K562 (cell line): Measurements from ENCODE around the gene GAB1. TPM values are rescaled to one million over a fixed set of nuclear protein-coding genes. Genes with fewer than 3 reads are reported as not detected.

Source experiments
- ATAC-seq: fragments of 200-7000 bp; cut with Tn5 transposase; 3 replicates; pipeline ENCODE4 v1.9.1; 2020; ENCODE audit warnings: moderate library complexity
- BruUV-seq: library from RNA; stranded (reverse); fragments of 400-500 nt; replicated peaks from 2 replicates; lab custom pipeline; 2021; lab: Mats Ljungman, UMichigan
- CTCF ChIA-PET: fragments of 300-600 bp; formaldehyde crosslinking; extraction: SDS; loops from one replicate; lab custom pipeline; 2021; ENCODE audit warnings: low intra/inter-chr PET ratio; lab: Yijun Ruan, JAX
- POLR2A ChIA-PET: fragments of 300-600, 350-650 bp; sonication (Branson Sonifier 250); formaldehyde crosslinking; extraction: SDS; loops from one replicate; lab custom pipeline; 2021; ENCODE audit warnings: antibody characterized with exemption, inconsistent platforms; lab: Yijun Ruan, JAX
- DNase-seq, 4 experiments: peaks; one replicate each; pipeline versions ENCODE4 v3.0.0 to v3.0.0-alpha.2; 2011 to 2018; ENCODE audit warnings: low spot score in 3 of 4, mixed read lengths in 3 of 4; ENCODE audit errors: extremely low read depth in 1 of 4
- FAIRE-seq: peaks from 2 replicates; lab custom pipeline; 2011; peaks lifted over from hg19 to GRCh38; lab: Jason Lieb, UNC
- H2AFZ ChIP-seq: 2 replicates; pipeline ENCODE4 v1.6.0; 2011; ENCODE audit warnings: low read depth, low read length, control low read depth, inconsistent platforms
- H3K27ac ChIP-seq: fragments of 200-600 bp; 3 replicates; pipeline ENCODE4 v1.8.0; 2011; ENCODE audit warnings: low read depth, mild to moderate bottlenecking, control low read depth, inconsistent platforms, low read length, moderate library complexity, mixed read lengths; ENCODE audit errors: extremely low read depth
- H3K27me3 ChIP-seq, 2 experiments: fragments of 300-600 bp in 1 of 2; 2 replicates in 1 of 2; 3 replicates in 1 of 2; pipeline versions ENCODE4 v1.6.0 to v1.8.0; 2011; ENCODE audit warnings: inconsistent platforms in 2 of 2, low read length in 2 of 2, mild to moderate bottlenecking in 1 of 2, mixed read lengths in 1 of 2, moderate library complexity in 1 of 2; ENCODE audit not compliant: control insufficient read depth in 2 of 2, insufficient read depth in 2 of 2
- H3K36me3 ChIP-seq: fragments of 300-600 bp; 3 replicates; pipeline ENCODE4 v1.8.0; 2011; ENCODE audit warnings: mild to moderate bottlenecking, low read length, inconsistent platforms; ENCODE audit not compliant: control insufficient read depth, insufficient read depth
- H3K4me1 ChIP-seq, 2 experiments: fragments of 200-600 bp in 1 of 2; replicated peaks in 1 of 2; 2 replicates in 1 of 2; 3 replicates in 1 of 2; pipeline versions ENCODE4 v1.5.1 to v1.8.0; 2011; ENCODE audit warnings: inconsistent platforms in 2 of 2, low read length in 2 of 2, mild to moderate bottlenecking in 1 of 2, mixed read lengths in 1 of 2, moderate library complexity in 1 of 2; ENCODE audit not compliant: control insufficient read depth in 2 of 2, insufficient read depth in 2 of 2
- H3K4me2 ChIP-seq: 2 replicates; pipeline ENCODE4 v1.6.1; 2011; ENCODE audit warnings: low read length, control low read depth, inconsistent platforms, mixed read lengths; ENCODE audit not compliant: insufficient read depth
- H3K4me3 ChIP-seq: fragments of 200-600 bp; sonication (generic), shearing (Covaris generic); 2 replicates; pipeline ENCODE4 v1.5.1; 2016; ENCODE audit warnings: control low read depth, inconsistent platforms
- H3K79me2 ChIP-seq: fragments of 200-600 bp; 3 replicates; pipeline ENCODE4 v1.8.0; 2011; ENCODE audit warnings: low read length, inconsistent platforms; ENCODE audit not compliant: control insufficient read depth, insufficient read depth
- H3K9ac ChIP-seq, 2 experiments: 2 replicates each; pipeline versions ENCODE4 v1.6.0 to v1.6.1; 2011; ENCODE audit warnings: low read depth in 2 of 2, low read length in 2 of 2, control low read depth in 1 of 2, inconsistent platforms in 1 of 2, mild to moderate bottlenecking in 1 of 2, mixed read lengths in 1 of 2; ENCODE audit not compliant: insufficient read depth in 1 of 2
- H3K9me1 ChIP-seq: one replicate; pipeline ENCODE4 v1.6.0; 2011; ENCODE audit warnings: inconsistent platforms, mild to moderate bottlenecking, low read length, moderate library complexity; ENCODE audit not compliant: control insufficient read depth, insufficient read depth
- H3K9me3 ChIP-seq: replicated peaks from 2 replicates; pipeline ENCODE4 v1.5.1; 2011; ENCODE audit warnings: low read depth, low read length, inconsistent platforms; ENCODE audit not compliant: control insufficient read depth, insufficient read depth
- H4K20me1 ChIP-seq: replicated peaks from 2 replicates; pipeline ENCODE4 v1.6.1; 2011; ENCODE audit warnings: low read length, inconsistent platforms, mixed read lengths; ENCODE audit not compliant: control insufficient read depth, insufficient read depth
- KDM1A ChIP-seq, 2 experiments: fragments of 450-650 bp; IDR thresholded peaks; 2 replicates each; pipeline ENCODE4 v1.6.1; 2016; ENCODE audit warnings: mild to moderate bottlenecking in 2 of 2
- ZBTB7A ChIP-seq: IDR thresholded peaks from 2 replicates; pipeline ENCODE4 v1.6.1; 2011; ENCODE audit warnings: low read depth, mild to moderate bottlenecking, low read length, moderate library complexity, borderline replicate concordance; ENCODE audit not compliant: control insufficient read depth
- WGBS: fragments of 100-300 bp; shearing (Covaris generic); methylation state at CpG from one replicate; pipeline ENCODE4 v1.1.6; 2016; ENCODE audit warnings: low coverage, mixed read lengths; ENCODE audit not compliant: insufficient coverage; ENCODE audit errors: missing lambda C conversion rate; 5-methylcytosine and 5-hydroxymethylcytosine counted together
- in situ Hi-C: fragments of 300-500 bp; cut with MboI; formaldehyde crosslinking; loops from 4 replicates; pipeline ENCODE4 v1.15.0; 2018; ENCODE audit warnings: inconsistent platforms, mixed read lengths
- intact Hi-C: fragments of 100-400 bp; cut with micrococcal nuclease; formaldehyde crosslinking; loops from 2 replicates; pipeline ENCODE4 v1.14.2; 2022
- polyA plus RNA-seq, 8 experiments: library from polyadenylated mRNA; depleted of rRNA in 4 of 8; stranded (reverse) in 5 of 8; unstranded in 3 of 8; fragments of >200 nt; fragmentation: Nextera tagmentation in 2 of 8; fragmentation: Illumina TruSeq in 1 of 8; extraction: Ambion mirVana in 2 of 8; extraction: Trizol in 1 of 8; gene quantifications; 2 replicates each; pipeline versions ENCODE4 v1.2.1 to v1.2.3, GENCODE V29; 2011 to 2014; ENCODE audit warnings: inconsistent platforms in 1 of 8, missing spikeins in 1 of 8
- total RNA-seq, 7 experiments: library from RNA; depleted of rRNA in 6 of 7; stranded (reverse); fragments of >200 nt in 6 of 7; fragmentation: Illumina TruSeq in 2 of 7; extraction: Trizol in 2 of 7; gene quantifications; 2 replicates each; pipeline versions ENCODE4 v1.2.1 to v1.2.3, GENCODE V29; 2011 to 2021; ENCODE audit warnings: low replicate concordance in 1 of 7
- TF ChIP-seq, protein P1 (sequence below), 2 experiments: IDR thresholded peaks in 1 of 2; conservative IDR thresholded peaks in 1 of 2; 2 replicates each; pipeline ENCODE4 v1.6.1; 2016; ENCODE audit warnings: low read depth in 2 of 2, mild to moderate bottlenecking in 1 of 2, missing compliant biosample characterization in 1 of 2, missing genetic modification characterization in 1 of 2, moderate library complexity in 1 of 2

Gene GAB1
- total and polyA plus RNA-seq, 9 of the 15 experiments (the other 6 are each of a cell fraction or from before 2014, with no cell fraction given): 1.3 to 14.6 (median 7.5) TPM

DNA sequence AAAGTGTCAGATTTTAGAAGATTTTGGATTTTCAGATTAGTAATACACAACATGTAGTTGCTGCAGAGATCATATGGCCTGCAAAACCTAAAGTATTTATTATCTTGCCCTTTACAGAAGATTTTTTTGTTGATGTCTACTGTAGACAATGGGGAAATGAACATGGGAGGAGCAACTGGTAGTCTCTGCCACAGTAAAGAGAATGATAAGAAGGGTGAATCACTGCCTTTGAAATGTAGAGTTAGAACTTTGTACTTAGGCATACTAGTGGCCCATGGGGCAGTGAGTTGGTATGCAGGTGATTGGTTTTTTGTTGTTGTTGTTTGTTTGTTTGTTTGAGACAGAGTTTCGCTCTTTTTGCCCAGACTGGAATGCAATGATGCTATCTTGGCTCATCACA, 50.1 kb downstream of the GAB1 start:
- Histone ChIP-seq H4K20me1 (peaks cover 4% of the 10 kb centered on the region; the same call in 1 of the 2 replicates), H2AFZ (no peak overlapping the region), H3K27ac (no peak overlapping the region), H3K9ac (no peak overlapping the region), H3K36me3 (no peaks in the 10 kb centered on the region; the same call in 2 of the 3 replicates), H3K79me2 (peaks cover 37% of the 10 kb centered on the region), H3K9me1 (no peaks in the 10 kb centered on the region), H3K4me3 (no peak overlapping the region), H3K4me2 (no peak overlapping the region), H3K27me3 (no peaks in the 10 kb centered on the region), H3K4me1 (peaks cover 0 to 2% of the 10 kb centered on the region in 2 experiments; a peak in 1 of 5 replicates), H3K9me3 (no peaks in the 10 kb centered on the region)
- no peak for ATAC-seq
- DNase-seq: peak in 1 of 4 experiments; percentile 16
- ChIA-PET CTCF (no interaction called here), POLR2A (no interaction called here)
- 100% methylated on average over 1 of the region's 1 CpG for WGBS
- intact Hi-C loops (no loop called here), in situ Hi-C loops (no loop called here)
- FAIRE-seq: no peak
- no peak for TF ChIP-seq ZBTB7A
- TF ChIP-seq, protein P1, sequence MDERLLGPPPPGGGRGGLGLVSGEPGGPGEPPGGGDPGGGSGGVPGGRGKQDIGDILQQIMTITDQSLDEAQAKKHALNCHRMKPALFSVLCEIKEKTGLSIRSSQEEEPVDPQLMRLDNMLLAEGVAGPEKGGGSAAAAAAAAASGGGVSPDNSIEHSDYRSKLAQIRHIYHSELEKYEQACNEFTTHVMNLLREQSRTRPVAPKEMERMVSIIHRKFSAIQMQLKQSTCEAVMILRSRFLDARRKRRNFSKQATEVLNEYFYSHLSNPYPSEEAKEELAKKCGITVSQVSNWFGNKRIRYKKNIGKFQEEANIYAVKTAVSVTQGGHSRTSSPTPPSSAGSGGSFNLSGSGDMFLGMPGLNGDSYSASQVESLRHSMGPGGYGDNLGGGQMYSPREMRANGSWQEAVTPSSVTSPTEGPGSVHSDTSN (CRISPR knock-in tag; IDR thresholded peaks at IDR 0.05; ENCODE audit: low read depth): no peak
- TF ChIP-seq, protein P1 (tag; conservative IDR thresholded peaks at IDR 0.05; ENCODE audit: low read depth): no peak
- 0 out of 4 replicates have a peak, but pooled peaks have one; percentile 14 to 22 for TF ChIP-seq KDM1A (IDR thresholded peaks at IDR 0.05)
- no TSS peak for BruUV-seq
